AG20443 (cell line): ENCODE results near the gene NFIA.
A peak's percentile ranks its signal among the peaks of the same experiment; 100 is the strongest.

Source experiments
- DNase-seq: peaks from one replicate; pipeline ENCODE4 v3.0.0; 2012; ENCODE audit warnings: low spot score, mixed read lengths

Gene NFIA

GRCh38 chr1:61334718-61335589 lies 252.6 kb downstream of the NFIA start:
- DNase-seq = no peak

GRCh38 chr1:61337037-61337436 lies 254.7 kb downstream of the NFIA start:
- no peak for DNase-seq

- no peak for DNase-seq
Measured at GRCh38 chr1:61337441-61337951, 255.1 kb downstream of the NFIA start.

- DNase-seq = peak; percentile 91
Measured at GRCh38 chr1:61337981-61338848, 255.9 kb downstream of the NFIA start.

GRCh38 chr1:61338899-61339298 lies 256.5 kb downstream of the NFIA start:
- DNase-seq = no peak

- no peak for DNase-seq
Measured at GRCh38 chr1:61341426-61341825, 259.1 kb downstream of the NFIA start.

GRCh38 chr1:61343734-61344420 lies 261.5 kb downstream of the NFIA start:
- DNase-seq = no peak

GRCh38 chr1:61344696-61345095 lies 262.3 kb downstream of the NFIA start:
- DNase-seq = no peak

- DNase-seq = no peak
Measured at GRCh38 chr1:61348025-61348665, 265.8 kb downstream of the NFIA start.

GRCh38 chr1:61352845-61353435 lies 270.6 kb downstream of the NFIA start:
- no peak for DNase-seq

- DNase-seq = no peak
Measured at GRCh38 chr1:61353797-61354406, 271.5 kb downstream of the NFIA start.

- no peak for DNase-seq
Measured at GRCh38 chr1:61356016-61356415, 273.7 kb downstream of the NFIA start.

- DNase-seq = no peak
Measured at GRCh38 chr1:61356995-61357394, 274.6 kb downstream of the NFIA start.

- no peak for DNase-seq
Measured at GRCh38 chr1:61357539-61357938, 275.2 kb downstream of the NFIA start.

- DNase-seq = no peak
Measured at GRCh38 chr1:61358770-61359455, 276.6 kb downstream of the NFIA start.

- DNase-seq = no peak
Measured at GRCh38 chr1:61361931-61362330, 279.6 kb downstream of the NFIA start.

GRCh38 chr1:61362351-61362750 lies 280.0 kb downstream of the NFIA start:
- DNase-seq = no peak

GRCh38 chr1:61368366-61368765 lies 286.0 kb downstream of the NFIA start:
- DNase-seq = no peak

GRCh38 chr1:61368876-61369275 lies 286.5 kb downstream of the NFIA start:
- no peak for DNase-seq
